Smooth muscle cell (in vitro differentiated cells): ENCODE results near the gene SRSF3. TPM values are rescaled to one million over a fixed set of nuclear protein-coding genes. Genes with fewer than 3 reads are reported as not detected.

ENCODE experiments used
- DNase-seq: peaks from one replicate; lab custom pipeline; 2025; ENCODE audit not compliant: unreplicated experiment; lab: John Stamatoyannopoulos, UW
- H2AFZ ChIP-seq: fragments of 200-600 bp; sonication (generic); 2 replicates; pipeline ENCODE4 v1.6.0; 2016; ENCODE audit warnings: antibody characterized with exemption, low read depth, mild to moderate bottlenecking
- H3F3A ChIP-seq: fragments of 200-600 bp; sonication (generic); 2 replicates; pipeline ENCODE4 v1.6.0; 2017; ENCODE audit warnings: antibody characterized with exemption, low read depth
- H3K27ac ChIP-seq: fragments of 200-600 bp; sonication (generic); 2 replicates; pipeline ENCODE4 v1.5.1; 2016; ENCODE audit warnings: low read depth, mild to moderate bottlenecking
- H3K27me3 ChIP-seq: fragments of 200-600 bp; sonication (generic); 2 replicates; pipeline ENCODE4 v1.6.1; 2016; ENCODE audit warnings: low read depth, mild to moderate bottlenecking
- H3K36me3 ChIP-seq: fragments of 200-600 bp; sonication (generic); 2 replicates; pipeline ENCODE4 v1.5.1; 2016; ENCODE audit warnings: low read depth
- H3K4me1 ChIP-seq: fragments of 200-600 bp; sonication (generic); 2 replicates; pipeline ENCODE4 v1.5.1; 2016; ENCODE audit warnings: low read depth
- H3K4me2 ChIP-seq: fragments of 200-600 bp; sonication (generic); 2 replicates; pipeline ENCODE4 v1.6.0; 2016; ENCODE audit warnings: mild to moderate bottlenecking
- H3K4me3 ChIP-seq: fragments of 200-600 bp; sonication (generic); 2 replicates; pipeline ENCODE4 v1.5.1; 2016; ENCODE audit warnings: mild to moderate bottlenecking
- H3K79me2 ChIP-seq: fragments of 200-600 bp; sonication (generic); 2 replicates; pipeline ENCODE4 v1.6.0; 2016; ENCODE audit warnings: low read depth, mild to moderate bottlenecking
- H3K9ac ChIP-seq: fragments of 200-600 bp; sonication (generic); 2 replicates; pipeline ENCODE4 v1.6.0; 2016; ENCODE audit warnings: low read depth
- H3K9me3 ChIP-seq: fragments of 200-600 bp; sonication (generic); replicated peaks from 2 replicates; pipeline ENCODE4 v1.5.1; 2016; ENCODE audit warnings: low read depth
- H4K20me1 ChIP-seq: fragments of 200-600 bp; sonication (generic); 2 replicates; pipeline ENCODE4 v1.6.0; 2016; ENCODE audit warnings: low read depth
- WGBS: methylation state at CpG from one replicate; pipeline ENCODE4 v1.1.7; 2016; ENCODE audit warnings: low lambda C conversion rate; 5-methylcytosine and 5-hydroxymethylcytosine counted together
- polyA plus RNA-seq: library from polyadenylated mRNA; unstranded; fragments of >200 nt; fragmentation: Nextera tagmentation; extraction: Ambion mirVana; gene quantifications from 2 replicates; pipeline ENCODE4 v1.2.1, GENCODE V29; 2016
- total RNA-seq: library from RNA; depleted of rRNA; stranded (reverse); fragments of >200 nt; gene quantifications from 2 replicates; pipeline ENCODE4 v1.2.3, GENCODE V29; 2014
- TF ChIP-seq, protein P1 (sequence below): fragments of 200-600 bp; sonication (generic); IDR thresholded peaks from 2 replicates; pipeline ENCODE4 v1.5.1; 2017; ENCODE audit warnings: borderline replicate concordance, mild to moderate bottlenecking, antibody characterized with exemption; ENCODE audit not compliant: insufficient read depth, poor library complexity, severe bottlenecking

SRSF3 gene
- total and polyA plus RNA-seq, 2 experiments from 2014 or later, result 158 to 179 TPM

DNA sequence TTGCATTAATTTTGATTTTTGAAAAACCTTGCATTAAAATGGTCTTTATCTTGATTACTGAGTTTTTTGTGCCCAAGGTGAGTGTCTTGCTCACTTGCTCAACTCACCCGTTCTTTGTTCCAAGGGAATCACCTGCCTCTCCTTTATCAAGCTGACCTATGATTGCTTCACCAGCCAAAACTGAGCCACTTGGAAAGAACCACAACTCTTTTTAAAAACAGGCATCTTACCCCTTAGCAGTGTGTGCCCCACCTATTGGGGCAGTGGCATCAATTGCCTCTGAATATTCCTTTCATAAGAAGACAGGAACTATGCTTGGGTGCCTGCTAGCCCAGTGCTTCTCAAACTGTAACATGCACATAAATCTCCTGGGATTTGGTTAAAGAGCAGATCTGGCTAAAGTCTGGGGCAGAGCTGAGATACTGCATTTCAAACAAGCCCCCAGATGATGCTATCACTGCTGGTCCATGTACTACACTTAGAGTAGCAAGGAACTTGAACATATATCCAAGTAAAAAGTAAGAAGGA is 43.6 kb upstream of the SRSF3 start:
- Histone ChIP-seq H3K4me1 (peaks cover 9% of the 10 kb centered on the region), H4K20me1 (peaks cover 10% of the 10 kb centered on the region), H3K79me2 (peaks cover 13% of the 10 kb centered on the region), H3K36me3 (no peaks in the 10 kb centered on the region), H3K9ac (no peak overlapping the region), H2AFZ (no peak overlapping the region), H3K27me3 (no peaks in the 10 kb centered on the region), H3K27ac (no peak overlapping the region), H3K4me2 (no peak overlapping the region), H3K4me3 (no peak overlapping the region), H3F3A (peaks cover 8% of the 10 kb centered on the region), H3K9me3 (no peaks in the 10 kb centered on the region)
- WGBS, result 95% methylated on average over 1 of the region's 1 CpG
- DNase-seq, result no peak
- TF ChIP-seq, protein P1, sequence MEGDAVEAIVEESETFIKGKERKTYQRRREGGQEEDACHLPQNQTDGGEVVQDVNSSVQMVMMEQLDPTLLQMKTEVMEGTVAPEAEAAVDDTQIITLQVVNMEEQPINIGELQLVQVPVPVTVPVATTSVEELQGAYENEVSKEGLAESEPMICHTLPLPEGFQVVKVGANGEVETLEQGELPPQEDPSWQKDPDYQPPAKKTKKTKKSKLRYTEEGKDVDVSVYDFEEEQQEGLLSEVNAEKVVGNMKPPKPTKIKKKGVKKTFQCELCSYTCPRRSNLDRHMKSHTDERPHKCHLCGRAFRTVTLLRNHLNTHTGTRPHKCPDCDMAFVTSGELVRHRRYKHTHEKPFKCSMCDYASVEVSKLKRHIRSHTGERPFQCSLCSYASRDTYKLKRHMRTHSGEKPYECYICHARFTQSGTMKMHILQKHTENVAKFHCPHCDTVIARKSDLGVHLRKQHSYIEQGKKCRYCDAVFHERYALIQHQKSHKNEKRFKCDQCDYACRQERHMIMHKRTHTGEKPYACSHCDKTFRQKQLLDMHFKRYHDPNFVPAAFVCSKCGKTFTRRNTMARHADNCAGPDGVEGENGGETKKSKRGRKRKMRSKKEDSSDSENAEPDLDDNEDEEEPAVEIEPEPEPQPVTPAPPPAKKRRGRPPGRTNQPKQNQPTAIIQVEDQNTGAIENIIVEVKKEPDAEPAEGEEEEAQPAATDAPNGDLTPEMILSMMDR, result no peak

DNA sequence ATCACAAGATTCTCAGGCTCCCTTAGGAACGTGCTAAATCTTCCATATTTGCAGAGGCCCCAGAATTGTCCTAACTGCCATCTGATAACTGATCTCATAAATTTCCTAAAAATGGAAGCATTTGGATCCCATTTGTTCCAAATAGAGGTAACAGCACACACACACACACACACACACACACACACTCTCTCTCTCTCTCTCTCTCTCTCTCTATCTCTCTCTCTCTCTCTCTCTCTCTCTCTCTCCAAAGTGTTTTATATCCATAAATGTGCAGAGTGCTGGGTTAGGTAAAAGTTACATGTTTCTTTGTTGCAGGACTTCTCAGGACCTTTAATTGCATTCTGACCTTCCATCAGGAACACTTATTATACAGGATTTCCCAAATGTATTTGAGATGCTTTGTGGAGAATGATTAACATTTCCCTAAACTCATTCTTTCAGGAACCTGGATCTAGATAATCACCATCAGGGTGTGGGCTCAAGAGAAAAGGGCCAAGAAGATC is 38.4 kb upstream of the SRSF3 start:
- no peak overlapping the region for H2AFZ ChIP-seq
- TF ChIP-seq, protein P1, result no peak
- no peaks in the 10 kb centered on the region for H3K79me2 ChIP-seq

DNA sequence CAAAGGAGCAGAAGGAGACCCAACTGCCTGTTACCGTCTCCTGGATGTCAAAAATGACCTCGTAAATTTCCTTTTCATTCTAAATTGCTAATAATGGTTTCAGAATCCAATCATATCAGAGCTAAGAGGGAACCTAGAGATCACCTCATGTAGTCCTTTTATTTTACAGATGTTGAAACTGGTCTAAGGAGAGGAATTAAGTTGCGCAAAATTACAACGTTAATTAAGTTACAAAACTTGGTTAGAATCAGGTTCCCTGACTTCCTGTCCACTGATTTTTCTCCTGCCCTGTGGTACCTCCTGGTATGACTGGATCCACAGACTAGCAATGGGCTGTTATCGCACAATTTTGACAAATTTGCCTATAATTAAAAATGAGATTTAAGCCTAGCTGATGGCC is 37.9 kb upstream of the SRSF3 start:
- TF ChIP-seq, protein P1, result no peak
- DNase-seq, result no peak
- H3K27me3 ChIP-seq, result no peaks in the 10 kb centered on the region

More for the DNA sequence above, 38.4 kb upstream of the SRSF3 start:
- Histone ChIP-seq H3F3A (no peaks in the 10 kb centered on the region), H3K9ac (no peak overlapping the region), H3K4me2 (no peak overlapping the region), H3K27ac (no peak overlapping the region), H3K27me3 (no peaks in the 10 kb centered on the region), H3K4me3 (no peak overlapping the region), H4K20me1 (no peaks in the 10 kb centered on the region), H3K36me3 (no peaks in the 10 kb centered on the region), H3K9me3 (no peaks in the 10 kb centered on the region), H3K4me1 (no peaks in the 10 kb centered on the region)
- 88% methylated on average over 1 of the region's 1 CpG for WGBS
- DNase-seq, result no peak

More for the DNA sequence above, 37.9 kb upstream of the SRSF3 start:
- Histone ChIP-seq H3K4me2 (no peak overlapping the region), H3K9me3 (no peaks in the 10 kb centered on the region), H3K79me2 (no peaks in the 10 kb centered on the region), H3K4me1 (no peaks in the 10 kb centered on the region), H3K4me3 (no peak overlapping the region), H3F3A (no peaks in the 10 kb centered on the region), H3K9ac (no peak overlapping the region), H3K36me3 (no peaks in the 10 kb centered on the region), H4K20me1 (no peaks in the 10 kb centered on the region), H3K27ac (no peak overlapping the region), H2AFZ (no peak overlapping the region)
- WGBS, result 87% methylated on average over 5 of the region's 5 CpGs
